Ovary (tissue), 9 donors: ENCODE measurements around the gene SCT. TPM values are rescaled to one million over a fixed set of nuclear protein-coding genes. Genes with fewer than 3 reads are reported as not detected.

Experiments
- DNase-seq, 5 donors: peaks; one replicate each; pipeline ENCODE4 v3.0.0-alpha.2; 2019 to 2020
- H3K27ac ChIP-seq, 2 donors: fragments of 200-600 bp; one replicate each; pipeline versions ENCODE4 v1.5.1 to v1.8.0; 2019 to 2022
- H3K27me3 ChIP-seq: fragments of 200-600 bp; one replicate; pipeline ENCODE4 v1.8.0; 2022
- H3K36me3 ChIP-seq: fragments of 200-600 bp; sonication (generic); one replicate; pipeline ENCODE4 v1.5.1; 2019
- H3K4me1 ChIP-seq: one replicate; pipeline ENCODE4 v1.8.1; 2013; ENCODE audit warnings: mild to moderate bottlenecking, moderate library complexity; ENCODE audit not compliant: insufficient read depth
- H3K4me3 ChIP-seq: fragments of 200-600 bp; sonication (generic); one replicate; pipeline ENCODE4 v1.5.1; 2017
- H3K9me3 ChIP-seq, 2 donors: fragments of 200-600 bp in 1 of 2; sonication (generic) in 1 of 2; one replicate each; pipeline versions ENCODE4 v1.5.1 to v1.8.1; 2013 to 2019; ENCODE audit warnings: mild to moderate bottlenecking in 1 of 2, moderate library complexity in 1 of 2
- CTCF ChIP-seq, 3 donors: fragments of 450-650 bp in 2 of 3; fragments of 200-600 bp in 1 of 3; IDR thresholded peaks; one replicate each; pipeline versions ENCODE4 v1.5.1 to v1.8.0; 2016 to 2022; ENCODE audit warnings: antibody characterized with exemption in 3 of 3, mild to moderate bottlenecking in 1 of 3
- EP300 ChIP-seq: sonication (generic); formaldehyde crosslinking; IDR thresholded peaks from one replicate; pipeline ENCODE4 v1.6.1; 2017; ENCODE audit warnings: antibody characterized with exemption
- POLR2A ChIP-seq: fragments of 450-650 bp; IDR thresholded peaks from one replicate; pipeline ENCODE4 v1.6.1; 2017; ENCODE audit warnings: antibody characterized with exemption, mild to moderate bottlenecking, moderate library complexity
- WGBS, 3 donors: extraction: QIAGEN DNeasy Blood & Tissue Kit in 1 of 3; methylation state at CpG; one replicate each; pipeline versions ENCODE4 v1.1.5 to v1.1.7; 2013 to 2017; 5-methylcytosine and 5-hydroxymethylcytosine counted together
- intact Hi-C, 4 donors: fragments of 100-400 bp; cut with DNase I; formaldehyde crosslinking; loops; one replicate each; pipeline versions ENCODE4 v1.11.0 to v1.15.1; 2022 to 2023
- polyA plus RNA-seq, 2 donors: library from polyadenylated mRNA; stranded (reverse); fragments of 200-250 nt in 1 of 2; fragments of 350-450 nt in 1 of 2; fragmentation: Illumina TruSeq in 1 of 2; extraction: RNeasy Lipid Tissue Mini Kit (QIAGEN cat#74804) in 1 of 2; gene quantifications; one replicate each; pipeline ENCODE4 v1.2.3, GENCODE V29; 2013 to 2014
- total RNA-seq, 7 donors: library from RNA; depleted of rRNA in 2 of 7; stranded (reverse); fragments of >200 nt in 2 of 7; fragmentation: NEBNext Ultra II Directional in 3 of 7; extraction: Animal tissue kit (Norgen Biotek cat#: 25700) in 3 of 7; gene quantifications; one replicate each; pipeline versions ENCODE4 v1.1.0 to v1.2.4, GENCODE V29; 2016 to 2023
- donor health status: DM: no; HTN: no; CAD: no; lungs with moderate emphysema.
- donor health status: DM: no; HTN: no; CAD: no.
- donor health status: Bipolar disorder and iron deficiency.
- donor health status: DM: yes; HTN: yes; CAD: no.
- donor health status: DM: no; HTN: no; CAD: no.
- donor health status: DM: yes; HTN: yes; CAD: no.

The SCT gene
- total and polyA plus RNA-seq, 9 donors: 0.68 TPM; not detected in 8

DNA sequence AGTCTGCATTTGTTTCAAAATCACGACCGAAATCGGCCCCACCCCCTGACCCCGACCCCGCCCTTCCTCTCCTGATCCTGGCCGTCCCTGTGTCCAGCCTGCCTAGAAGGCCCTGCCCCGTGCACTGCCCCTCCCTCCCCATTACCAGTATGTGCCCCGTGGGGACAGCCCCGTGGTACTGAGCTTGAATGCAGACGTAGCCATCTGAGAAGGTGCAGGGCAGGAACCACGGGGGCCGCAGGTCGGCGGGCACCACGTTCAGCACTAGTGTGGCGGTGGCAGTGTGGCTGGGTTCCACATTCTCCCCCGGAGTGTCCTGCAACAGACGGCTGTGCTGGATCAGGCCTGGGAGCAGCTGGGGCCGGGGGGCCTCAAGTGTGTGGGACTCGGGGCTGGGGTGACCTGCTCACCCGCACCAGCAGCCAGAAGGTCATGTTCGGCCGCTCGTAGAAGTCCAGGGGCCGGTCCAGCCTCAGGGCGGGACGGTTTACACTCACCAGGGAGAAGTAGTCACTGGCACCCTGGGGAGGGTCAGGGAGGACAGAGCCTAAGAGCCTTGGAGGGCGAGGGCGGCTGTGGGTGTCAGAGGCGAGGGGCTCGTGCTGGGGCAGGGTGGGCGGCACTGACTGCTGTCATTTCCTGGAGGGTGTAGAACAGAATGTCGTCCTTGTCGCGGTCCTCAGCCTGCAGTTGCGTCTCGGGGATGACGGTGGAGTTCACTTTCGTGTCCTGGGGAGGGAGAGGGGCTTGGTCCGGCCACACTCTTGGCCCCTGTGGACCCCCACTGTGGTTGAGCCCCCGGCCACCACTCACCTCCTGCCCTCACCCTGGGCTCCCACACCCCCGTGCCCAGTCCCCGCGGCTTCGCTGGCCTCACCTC is 5.8 kb downstream of the SCT start:
- Histone ChIP-seq H3K27me3 (no peaks in the 10 kb centered on the region), H3K4me3 (no peak overlapping the region), H3K27ac (no peak overlapping the region), H3K4me1 (peaks cover under 1% of the 10 kb centered on the region), H3K36me3 (no peaks in the 10 kb centered on the region), H3K9me3 (no peaks in the 10 kb centered on the region)
- peak in 1 of 5 donors; percentile 38 for DNase-seq
- TF ChIP-seq CTCF (IDR thresholded peaks at IDR 0.05): no peak
- TF ChIP-seq POLR2A: no peak
- TF ChIP-seq EP300: no peak
- intact Hi-C loops: no loop called here
- WGBS, 3 donors: 75 to 81% (median 77%) methylated on average over 45 of the region's 45 CpGs

GRCh38 chr11:620201-620600 is 6.8 kb downstream of the SCT start:
- intact Hi-C loops: no loop called here
- Histone ChIP-seq H3K27ac (no peak overlapping the region), H3K4me3 (no peak overlapping the region), H3K36me3 (no peaks in the 10 kb centered on the region), H3K4me1 (peaks cover 5% of the 10 kb centered on the region), H3K9me3 (no peaks in the 10 kb centered on the region), H3K27me3 (no peaks in the 10 kb centered on the region)
- no peak for DNase-seq
- WGBS, 3 donors: 94 to 96% (median 96%) methylated on average over 13 of the region's 13 CpGs
- TF ChIP-seq CTCF (IDR thresholded peaks at IDR 0.05) (no peak), EP300 (no peak), POLR2A (no peak)

DNA sequence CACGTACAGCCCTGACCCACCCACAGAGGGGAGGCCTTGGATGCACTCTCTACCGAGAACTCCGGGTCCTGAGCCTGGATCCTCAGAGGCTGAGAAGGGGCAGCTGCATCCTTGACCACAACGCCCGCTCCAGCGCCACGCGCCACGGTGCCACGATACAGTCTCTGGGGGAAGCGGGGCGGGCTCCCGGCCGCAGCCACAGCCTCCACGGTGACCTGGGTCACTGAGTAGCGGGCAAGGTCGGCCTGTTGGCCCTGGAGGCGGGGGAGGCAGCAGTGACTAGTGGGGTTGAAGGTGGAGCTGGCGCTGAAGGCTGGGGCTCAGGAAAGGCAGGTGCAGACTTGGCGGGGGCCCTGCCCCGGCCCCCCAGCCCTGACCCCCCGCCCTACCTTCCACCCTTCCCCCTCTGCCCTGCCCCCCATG is 7.3 kb downstream of the SCT start:
- DNase-seq: peak in 1 of 5 donors; percentile 40
- intact Hi-C loops: loop anchor here in 1 of 4 donors (10.0 kb wide), 1 partner anchor 55 kb away; no protein-coding TSS in a partner anchor
- WGBS, 3 donors: 88 to 93% (median 90%) methylated on average over 21 to 22 of the region's 22 CpGs
- Histone ChIP-seq H3K27me3 (no peaks in the 10 kb centered on the region), H3K4me3 (no peak overlapping the region), H3K27ac (no peak overlapping the region), H3K9me3 (no peaks in the 10 kb centered on the region), H3K4me1 (peaks cover 8% of the 10 kb centered on the region), H3K36me3 (no peaks in the 10 kb centered on the region)
- no peak for TF ChIP-seq POLR2A
- TF ChIP-seq CTCF (IDR thresholded peaks at IDR 0.05): no peak
- no peak for TF ChIP-seq EP300

DNA sequence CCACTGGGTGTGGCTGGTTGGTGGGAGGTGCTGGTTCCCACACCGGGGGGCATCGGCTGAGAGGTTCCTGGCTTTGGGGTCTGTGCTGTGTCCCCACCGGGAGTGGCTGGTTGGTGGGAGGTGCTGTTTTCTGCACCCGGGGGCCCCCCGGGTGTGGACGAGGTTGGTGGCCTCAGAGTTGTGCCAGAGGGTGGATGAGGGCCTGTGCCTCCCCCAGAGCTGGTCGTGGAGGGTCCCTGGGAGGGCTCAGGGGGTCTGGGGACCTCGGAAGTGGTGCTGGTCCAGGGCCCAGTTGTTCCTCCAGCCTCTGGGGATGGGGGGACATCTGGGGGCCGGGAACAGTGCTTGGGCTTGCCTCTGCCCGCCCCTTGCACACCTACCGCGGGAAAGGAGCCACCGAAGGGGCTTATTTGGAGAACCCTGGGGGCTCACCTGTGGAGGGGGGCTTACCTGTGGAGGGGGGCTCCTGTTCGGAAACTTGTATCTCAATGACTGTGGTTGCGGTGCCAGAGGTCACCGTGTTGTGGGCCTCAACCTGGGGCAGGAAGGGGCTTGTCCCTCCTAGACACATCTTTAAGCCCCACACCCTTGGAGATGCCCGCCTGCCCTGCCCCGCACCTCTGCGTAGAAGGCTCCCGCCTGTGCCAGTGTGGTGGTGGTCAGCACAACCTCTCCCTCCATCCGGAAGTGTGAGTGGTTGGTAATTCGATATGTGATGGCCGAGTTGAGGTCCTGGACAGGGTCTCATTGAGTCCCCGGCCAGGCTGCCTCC is 7.9 kb downstream of the SCT start:
- TF ChIP-seq EP300: no peak
- no peak for TF ChIP-seq CTCF (IDR thresholded peaks at IDR 0.05)
- no peak for TF ChIP-seq POLR2A
- Histone ChIP-seq H3K4me1 (peaks cover 8% of the 10 kb centered on the region), H3K27me3 (no peaks in the 10 kb centered on the region), H3K27ac (no peak overlapping the region), H3K36me3 (no peaks in the 10 kb centered on the region), H3K4me3 (no peak overlapping the region), H3K9me3 (no peaks in the 10 kb centered on the region)
- peak in 1 of 5 donors; percentile 38 for DNase-seq
- 88 to 90% (median 90%) methylated on average over 22 to 24 of the region's 24 CpGs for WGBS, 3 donors
- intact Hi-C loops: loop anchor here in 1 of 4 donors (10.0 kb wide), 1 partner anchor 56 kb away; no protein-coding TSS in a partner anchor
